ENCODE results near the gene SOX30.

DNA sequence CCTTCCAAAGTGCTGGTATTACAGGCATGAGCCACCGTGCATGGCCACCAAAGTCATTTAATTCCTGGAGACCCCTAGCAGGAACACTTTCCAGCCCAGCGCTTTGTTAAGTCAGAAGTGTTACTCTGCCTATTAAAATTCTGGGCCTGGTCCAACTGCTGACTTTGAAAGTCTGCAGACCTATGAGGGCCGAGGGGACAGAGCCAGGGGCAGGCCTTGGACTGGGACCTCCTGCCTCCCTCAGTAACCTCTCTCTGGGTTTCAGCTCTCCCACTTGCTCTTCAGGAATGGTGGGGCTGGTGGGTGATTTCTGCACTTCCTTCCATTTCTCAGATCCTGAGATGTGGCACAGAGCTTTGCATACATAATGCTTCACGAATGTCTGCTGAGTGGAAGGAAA is 28.8 kb upstream of the SOX30 start:
- TF ChIP-seq, protein P1, sequence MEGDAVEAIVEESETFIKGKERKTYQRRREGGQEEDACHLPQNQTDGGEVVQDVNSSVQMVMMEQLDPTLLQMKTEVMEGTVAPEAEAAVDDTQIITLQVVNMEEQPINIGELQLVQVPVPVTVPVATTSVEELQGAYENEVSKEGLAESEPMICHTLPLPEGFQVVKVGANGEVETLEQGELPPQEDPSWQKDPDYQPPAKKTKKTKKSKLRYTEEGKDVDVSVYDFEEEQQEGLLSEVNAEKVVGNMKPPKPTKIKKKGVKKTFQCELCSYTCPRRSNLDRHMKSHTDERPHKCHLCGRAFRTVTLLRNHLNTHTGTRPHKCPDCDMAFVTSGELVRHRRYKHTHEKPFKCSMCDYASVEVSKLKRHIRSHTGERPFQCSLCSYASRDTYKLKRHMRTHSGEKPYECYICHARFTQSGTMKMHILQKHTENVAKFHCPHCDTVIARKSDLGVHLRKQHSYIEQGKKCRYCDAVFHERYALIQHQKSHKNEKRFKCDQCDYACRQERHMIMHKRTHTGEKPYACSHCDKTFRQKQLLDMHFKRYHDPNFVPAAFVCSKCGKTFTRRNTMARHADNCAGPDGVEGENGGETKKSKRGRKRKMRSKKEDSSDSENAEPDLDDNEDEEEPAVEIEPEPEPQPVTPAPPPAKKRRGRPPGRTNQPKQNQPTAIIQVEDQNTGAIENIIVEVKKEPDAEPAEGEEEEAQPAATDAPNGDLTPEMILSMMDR (IDR thresholded peaks at IDR 0.05) = no peak
- no peak for TF ChIP-seq POLR2A (IDR thresholded peaks at IDR 0.05)

All from gastroesophageal sphincter (tissue), 3 donors.